GM12878 (cell line): Measurements from ENCODE around the gene KRTAP10-9.

Experiments used
- MTA3 ChIP-seq: IDR thresholded peaks from 2 replicates; pipeline ENCODE4 v1.6.1; 2012; ENCODE audit warnings: low read length, inconsistent platforms, borderline replicate concordance
- POLR2AphosphoS5 ChIP-seq: IDR thresholded peaks from 2 replicates; pipeline ENCODE4 v1.6.1; 2011; ENCODE audit warnings: mild to moderate bottlenecking, low read length, inconsistent platforms
- TF ChIP-seq, protein P1 (sequence below): fragments of 450-650 bp; IDR thresholded peaks from 2 replicates; pipeline ENCODE4 v1.6.1; 2017; ENCODE audit warnings: borderline replicate concordance

DNA sequence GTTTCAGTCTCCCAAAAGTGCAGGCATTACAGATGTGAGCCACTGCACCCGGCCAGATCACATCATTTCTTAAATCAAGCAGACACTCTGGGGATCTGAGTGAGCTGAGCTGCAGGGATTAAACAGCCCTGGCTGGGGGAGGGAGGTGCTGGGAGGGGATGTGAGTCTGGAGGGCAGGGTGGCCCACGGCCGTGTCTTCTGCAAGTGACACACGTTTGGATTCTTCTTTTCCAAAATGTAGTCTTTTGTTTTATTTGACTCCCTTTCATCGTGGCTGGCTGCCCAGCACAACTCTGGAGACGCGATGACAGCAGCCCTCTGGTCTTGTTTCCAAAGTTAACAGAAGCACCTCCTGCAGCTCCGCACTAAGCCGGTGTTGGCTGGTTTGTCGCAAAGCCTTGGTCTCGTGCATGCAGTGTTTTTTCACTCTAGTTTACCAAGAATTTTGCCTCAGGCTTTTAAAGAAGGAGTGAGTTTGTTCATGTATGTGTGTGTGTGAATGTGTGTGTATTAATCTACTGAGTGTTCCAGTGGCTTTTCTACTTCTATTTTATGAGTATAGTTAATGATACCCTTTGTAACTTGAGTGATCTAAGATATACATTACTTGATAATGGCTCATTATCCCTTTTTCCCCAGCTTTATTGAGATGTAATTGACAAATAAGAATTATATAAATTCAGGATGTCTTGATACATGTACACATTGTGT lies 43.6 kb upstream of the KRTAP10-9 start:
- TF ChIP-seq MTA3 (no peak), POLR2AphosphoS5 (no peak)
- TF ChIP-seq, protein P1, sequence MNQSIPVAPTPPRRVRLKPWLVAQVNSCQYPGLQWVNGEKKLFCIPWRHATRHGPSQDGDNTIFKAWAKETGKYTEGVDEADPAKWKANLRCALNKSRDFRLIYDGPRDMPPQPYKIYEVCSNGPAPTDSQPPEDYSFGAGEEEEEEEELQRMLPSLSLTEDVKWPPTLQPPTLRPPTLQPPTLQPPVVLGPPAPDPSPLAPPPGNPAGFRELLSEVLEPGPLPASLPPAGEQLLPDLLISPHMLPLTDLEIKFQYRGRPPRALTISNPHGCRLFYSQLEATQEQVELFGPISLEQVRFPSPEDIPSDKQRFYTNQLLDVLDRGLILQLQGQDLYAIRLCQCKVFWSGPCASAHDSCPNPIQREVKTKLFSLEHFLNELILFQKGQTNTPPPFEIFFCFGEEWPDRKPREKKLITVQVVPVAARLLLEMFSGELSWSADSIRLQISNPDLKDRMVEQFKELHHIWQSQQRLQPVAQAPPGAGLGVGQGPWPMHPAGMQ, result no peak
